ENCODE measurements around the gene COX8C. TPM values are rescaled to one million over a fixed set of nuclear protein-coding genes. Genes with fewer than 3 reads are reported as not detected.

COX8C gene
- total RNA-seq, 1 donor from 2014 or later: not detected

DNA sequence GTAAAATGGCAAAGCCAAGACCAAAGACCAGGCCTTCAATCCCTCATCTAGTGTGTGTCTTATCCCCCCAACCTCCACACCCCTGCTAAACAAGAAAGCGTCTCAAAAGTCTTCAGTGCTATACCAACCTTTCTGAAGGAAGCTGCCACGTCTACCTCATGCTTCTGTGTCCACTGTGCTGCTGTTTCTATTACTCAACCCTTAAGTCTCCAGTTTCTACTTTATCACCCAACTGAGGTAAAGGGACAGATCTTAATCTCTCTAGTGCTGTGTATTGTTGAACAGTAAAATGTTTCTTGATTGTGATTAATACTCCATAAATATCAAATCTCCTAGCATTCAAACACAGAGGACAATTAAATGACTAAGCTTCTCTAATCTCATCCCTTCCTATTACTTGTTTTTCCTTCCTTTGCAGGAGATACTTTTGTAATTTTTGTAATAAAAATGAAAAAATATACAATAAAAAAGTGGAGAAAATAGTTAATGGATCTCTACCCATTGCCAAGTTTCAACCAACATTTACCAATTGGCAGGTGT lies 37.5 kb upstream of the COX8C start:
- Mint-ChIP-seq H3K27me3 (no peaks in the 10 kb centered on the region), H3K36me3 (no peaks in the 10 kb centered on the region), H3K9me3 (no peaks in the 10 kb centered on the region), H3K4me1 (ENCODE audit: unreplicated experiment) (no peaks in the 10 kb centered on the region), H3K4me3 (no peak overlapping the region), H3K27ac (no peak overlapping the region)
- TF ChIP-seq, protein P1, sequence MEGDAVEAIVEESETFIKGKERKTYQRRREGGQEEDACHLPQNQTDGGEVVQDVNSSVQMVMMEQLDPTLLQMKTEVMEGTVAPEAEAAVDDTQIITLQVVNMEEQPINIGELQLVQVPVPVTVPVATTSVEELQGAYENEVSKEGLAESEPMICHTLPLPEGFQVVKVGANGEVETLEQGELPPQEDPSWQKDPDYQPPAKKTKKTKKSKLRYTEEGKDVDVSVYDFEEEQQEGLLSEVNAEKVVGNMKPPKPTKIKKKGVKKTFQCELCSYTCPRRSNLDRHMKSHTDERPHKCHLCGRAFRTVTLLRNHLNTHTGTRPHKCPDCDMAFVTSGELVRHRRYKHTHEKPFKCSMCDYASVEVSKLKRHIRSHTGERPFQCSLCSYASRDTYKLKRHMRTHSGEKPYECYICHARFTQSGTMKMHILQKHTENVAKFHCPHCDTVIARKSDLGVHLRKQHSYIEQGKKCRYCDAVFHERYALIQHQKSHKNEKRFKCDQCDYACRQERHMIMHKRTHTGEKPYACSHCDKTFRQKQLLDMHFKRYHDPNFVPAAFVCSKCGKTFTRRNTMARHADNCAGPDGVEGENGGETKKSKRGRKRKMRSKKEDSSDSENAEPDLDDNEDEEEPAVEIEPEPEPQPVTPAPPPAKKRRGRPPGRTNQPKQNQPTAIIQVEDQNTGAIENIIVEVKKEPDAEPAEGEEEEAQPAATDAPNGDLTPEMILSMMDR (conservative IDR thresholded peaks at IDR 0.05): no peak
- no peak for DNase-seq (ENCODE audit: extremely low spot score, unreplicated experiment)

DNA sequence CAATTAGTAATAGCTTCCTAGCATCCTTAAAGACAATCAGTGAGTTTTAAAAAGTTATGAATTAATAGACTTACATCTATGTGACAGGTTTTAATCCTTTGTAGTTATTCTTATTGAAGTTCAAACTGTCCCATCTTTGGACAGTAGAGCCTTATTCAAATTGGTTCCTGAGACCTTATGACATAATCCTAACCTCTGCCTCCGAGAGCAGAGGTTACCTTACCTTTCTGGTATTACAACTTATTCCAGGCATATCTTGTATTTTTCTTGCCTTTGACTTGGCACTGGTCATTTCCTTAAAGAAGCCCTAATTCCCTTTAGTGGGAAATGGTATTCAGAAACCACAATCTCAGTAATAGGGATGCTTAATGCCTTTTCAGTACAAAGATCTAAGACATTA lies 35.9 kb upstream of the COX8C start:
- Mint-ChIP-seq H3K4me3 (no peak overlapping the region), H3K4me1 (ENCODE audit: unreplicated experiment) (no peaks in the 10 kb centered on the region), H3K36me3 (no peaks in the 10 kb centered on the region), H3K9me3 (no peaks in the 10 kb centered on the region), H3K27me3 (no peaks in the 10 kb centered on the region), H3K27ac (no peak overlapping the region)
- no peak for DNase-seq (ENCODE audit: extremely low spot score, unreplicated experiment)
- TF ChIP-seq, protein P1 (conservative IDR thresholded peaks at IDR 0.05): no peak

GRCh38 chr14:93315575-93315974 lies 31.4 kb upstream of the COX8C start:
- Mint-ChIP-seq H3K4me1 (ENCODE audit: unreplicated experiment) (peaks cover 19% of the 10 kb centered on the region), H3K36me3 (peaks cover 5% of the 10 kb centered on the region), H3K27ac (no peak overlapping the region), H3K27me3 (no peaks in the 10 kb centered on the region), H3K9me3 (no peaks in the 10 kb centered on the region), H3K4me3 (no peak overlapping the region)
- TF ChIP-seq, protein P1 (conservative IDR thresholded peaks at IDR 0.05): no peak
- no peak for DNase-seq (ENCODE audit: extremely low spot score, unreplicated experiment)

- peaks cover 19% of the 10 kb centered on the region for H3K4me1 Mint-ChIP-seq (ENCODE audit: unreplicated experiment)
- TF ChIP-seq, protein P1 (conservative IDR thresholded peaks at IDR 0.05): no peak
- H3K27ac Mint-ChIP-seq: no peak overlapping the region
- H3K4me3 Mint-ChIP-seq: no peak overlapping the region
- DNase-seq (ENCODE audit: extremely low spot score, unreplicated experiment): no peak
- no peaks in the 10 kb centered on the region for H3K9me3 Mint-ChIP-seq
- H3K36me3 Mint-ChIP-seq: peaks cover 5% of the 10 kb centered on the region
- H3K27me3 Mint-ChIP-seq: no peaks in the 10 kb centered on the region
Observed at GRCh38 chr14:93316716-93317115, 30.3 kb upstream of the COX8C start.

- H3K4me3 Mint-ChIP-seq: no peak overlapping the region
- DNase-seq (ENCODE audit: extremely low spot score, unreplicated experiment): no peak
- H3K9me3 Mint-ChIP-seq: no peaks in the 10 kb centered on the region
- peaks cover 19% of the 10 kb centered on the region for H3K4me1 Mint-ChIP-seq (ENCODE audit: unreplicated experiment)
- peaks cover 5% of the 10 kb centered on the region for H3K36me3 Mint-ChIP-seq
- no peak overlapping the region for H3K27ac Mint-ChIP-seq
- no peaks in the 10 kb centered on the region for H3K27me3 Mint-ChIP-seq
- TF ChIP-seq, protein P1 (conservative IDR thresholded peaks at IDR 0.05): no peak
Observed at GRCh38 chr14:93317210-93317874, 29.6 kb upstream of the COX8C start.

Measured in type B pancreatic cell (in vitro differentiated cells).